Mesenchymal stem cell (in vitro differentiated cells and primary cell): ENCODE results near the gene CBFA2T2.

ENCODE experiments used
- DNase-seq: peaks from one replicate; pipeline ENCODE4 v3.0.0-alpha.2; 2013
- H2AFZ ChIP-seq: one replicate; pipeline ENCODE4 v1.6.1; 2013; ENCODE audit warnings: low read depth, mild to moderate bottlenecking, control low read depth, inconsistent platforms, low read length, moderate library complexity
- H2AK5ac ChIP-seq: 2 replicates; pipeline ENCODE4 v1.6.1; 2013; ENCODE audit warnings: low read length, moderate library complexity, mild to moderate bottlenecking, inconsistent platforms; ENCODE audit not compliant: severe bottlenecking
- H2BK120ac ChIP-seq: one replicate; pipeline ENCODE4 v1.6.1; 2013; ENCODE audit warnings: low read depth, mild to moderate bottlenecking, inconsistent platforms, low read length, moderate library complexity
- H2BK12ac ChIP-seq, 2 experiments: one replicate each; pipeline ENCODE4 v1.6.1; 2013; ENCODE audit warnings: inconsistent platforms in 2 of 2, low read length in 2 of 2, mild to moderate bottlenecking in 2 of 2, moderate library complexity in 2 of 2, control low read depth in 1 of 2
- H2BK15ac ChIP-seq: one replicate; pipeline ENCODE4 v1.6.1; 2013; ENCODE audit warnings: mild to moderate bottlenecking, low read depth, inconsistent platforms; ENCODE audit not compliant: poor library complexity, severe bottlenecking
- H2BK5ac ChIP-seq: 2 replicates; pipeline ENCODE4 v1.6.1; 2013; ENCODE audit warnings: low read depth, mild to moderate bottlenecking, low read length, control low read depth, inconsistent platforms; ENCODE audit not compliant: poor library complexity, severe bottlenecking
- H3K14ac ChIP-seq, 2 experiments: one replicate each; pipeline ENCODE4 v1.6.1; 2013; ENCODE audit warnings: inconsistent platforms in 2 of 2, low read length in 2 of 2, control low read depth in 1 of 2, mild to moderate bottlenecking in 1 of 2, moderate library complexity in 1 of 2
- H3K18ac ChIP-seq, 2 experiments: one replicate each; pipeline ENCODE4 v1.6.1; 2013; ENCODE audit warnings: inconsistent platforms in 2 of 2, low read length in 2 of 2, control low read depth in 1 of 2, low read depth in 1 of 2, mild to moderate bottlenecking in 1 of 2
- H3K23ac ChIP-seq, 2 experiments: one replicate each; pipeline ENCODE4 v1.6.1; 2013; ENCODE audit warnings: inconsistent platforms in 2 of 2, low read length in 2 of 2, mild to moderate bottlenecking in 2 of 2, moderate library complexity in 2 of 2, control low read depth in 1 of 2
- H3K27ac ChIP-seq: 2 replicates; pipeline ENCODE4 v1.5.1; 2013; ENCODE audit warnings: mild to moderate bottlenecking, moderate library complexity, low read length, control low read depth, inconsistent platforms; ENCODE audit not compliant: poor library complexity, severe bottlenecking
- H3K27me3 ChIP-seq, 2 experiments: 2 replicates each; pipeline versions ENCODE4 v1.6.1 to v1.7.0; 2013; ENCODE audit warnings: low read length in 2 of 2, mild to moderate bottlenecking in 2 of 2, moderate library complexity in 2 of 2, control low read depth in 1 of 2, inconsistent platforms in 1 of 2; ENCODE audit not compliant: control insufficient read depth in 1 of 2, insufficient read depth in 1 of 2
- H3K36me3 ChIP-seq, 2 experiments: 2 replicates each; pipeline versions ENCODE4 v1.6.1 to v1.7.0; 2013; ENCODE audit warnings: low read length in 2 of 2, control low read depth in 1 of 2, inconsistent platforms in 1 of 2, low read depth in 1 of 2, mild to moderate bottlenecking in 1 of 2; ENCODE audit not compliant: insufficient read depth in 2 of 2, control insufficient read depth in 1 of 2
- H3K4ac ChIP-seq, 2 experiments: one replicate each; pipeline ENCODE4 v1.6.1; 2013; ENCODE audit warnings: inconsistent platforms in 2 of 2, low read length in 2 of 2, mild to moderate bottlenecking in 2 of 2, moderate library complexity in 2 of 2, control low read depth in 1 of 2, low read depth in 1 of 2
- H3K4me1 ChIP-seq: 2 replicates; pipeline ENCODE4 v1.6.1; 2013; ENCODE audit warnings: low read depth, low read length, control low read depth; ENCODE audit not compliant: control insufficient read depth, insufficient read depth
- H3K4me2 ChIP-seq: 2 replicates; pipeline ENCODE4 v1.6.1; 2013; ENCODE audit warnings: low read length, mild to moderate bottlenecking, inconsistent platforms; ENCODE audit not compliant: poor library complexity, severe bottlenecking
- H3K4me3 ChIP-seq, 2 experiments: 2 replicates each; pipeline versions ENCODE4 v1.5.1 to v1.7.0; 2013; ENCODE audit warnings: low read length in 2 of 2, mild to moderate bottlenecking in 2 of 2, control low read depth in 1 of 2, low read depth in 1 of 2; ENCODE audit not compliant: insufficient read depth in 1 of 2
- H3K79me1 ChIP-seq: replicated peaks from 2 replicates; pipeline ENCODE4 v1.6.1; 2013; ENCODE audit warnings: mild to moderate bottlenecking, control low read depth, low read length, inconsistent platforms; ENCODE audit not compliant: poor library complexity, severe bottlenecking
- H3K9ac ChIP-seq: 2 replicates; pipeline ENCODE4 v1.7.0; 2013; ENCODE audit warnings: mild to moderate bottlenecking, low read length, moderate library complexity
- H3K9me3 ChIP-seq: 2 replicates; pipeline ENCODE4 v1.7.0; 2013; ENCODE audit warnings: mild to moderate bottlenecking, low read length; ENCODE audit not compliant: control insufficient read depth
- H4K8ac ChIP-seq: one replicate; pipeline ENCODE4 v1.6.1; 2013; ENCODE audit warnings: inconsistent platforms, mild to moderate bottlenecking, low read length, moderate library complexity
- H4K91ac ChIP-seq: one replicate; pipeline ENCODE4 v1.6.1; 2013; ENCODE audit warnings: mild to moderate bottlenecking, low read length, inconsistent platforms
- WGBS: methylation state at CpG from one replicate; pipeline ENCODE4 v1.1.7; 2013; ENCODE audit warnings: mixed read lengths; 5-methylcytosine and 5-hydroxymethylcytosine counted together

Gene CBFA2T2

GRCh38 chr20:33686984-33687366, 197.1 kb downstream of the CBFA2T2 start:
- peaks cover 11% of the 10 kb centered on the region for H3K79me1 ChIP-seq
- no peak overlapping the region for H3K9ac ChIP-seq
- H2BK12ac ChIP-seq = peak overlapping the region; percentile 27 to 44
- peak overlapping the region; percentile 78 for H4K8ac ChIP-seq
- H3K4ac ChIP-seq = peak overlapping the region in 1 of 2 experiments; percentile 19
- peak overlapping the region; percentile 6 for H2BK15ac ChIP-seq
- 81% methylated on average over 13 of the region's 14 CpGs for WGBS
- peak overlapping the region in 1 of 2 experiments; percentile 76 for H3K4me3 ChIP-seq
- H3K36me3 ChIP-seq = no peaks in the 10 kb centered on the region
- H4K91ac ChIP-seq = no peak overlapping the region
- H2AFZ ChIP-seq = peak overlapping the region; percentile 30
- no peak for DNase-seq
- H3K18ac ChIP-seq = peak overlapping the region; percentile 16 to 82
- H3K27ac ChIP-seq = no peak overlapping the region
- H3K4me2 ChIP-seq = peak overlapping the region; percentile 81
- no peak overlapping the region for H3K14ac ChIP-seq
- H2BK120ac ChIP-seq = no peak overlapping the region
- no peaks in the 10 kb centered on the region for H3K27me3 ChIP-seq
- no peak overlapping the region for H3K23ac ChIP-seq
- H2AK5ac ChIP-seq = no peak overlapping the region
- no peaks in the 10 kb centered on the region for H3K9me3 ChIP-seq
- no peak overlapping the region for H2BK5ac ChIP-seq
- peaks cover 21% of the 10 kb centered on the region for H3K4me1 ChIP-seq

- H3K9me3 ChIP-seq = no peaks in the 10 kb centered on the region
- no peaks in the 10 kb centered on the region for H3K27me3 ChIP-seq
- peak overlapping the region; percentile 6 for H2BK15ac ChIP-seq
- H3K4me2 ChIP-seq = no peak overlapping the region
- no peak overlapping the region for H4K91ac ChIP-seq
- 73% methylated on average over 8 of the region's 8 CpGs for WGBS
- peak; percentile 63 for DNase-seq
- peaks cover 21% of the 10 kb centered on the region for H3K4me1 ChIP-seq
- H3K14ac ChIP-seq = no peak overlapping the region
- no peak overlapping the region for H3K4me3 ChIP-seq
- no peak overlapping the region for H2BK5ac ChIP-seq
- no peaks in the 10 kb centered on the region for H3K36me3 ChIP-seq
- no peak overlapping the region for H2AFZ ChIP-seq
- H3K4ac ChIP-seq = no peak overlapping the region
- peaks cover 8% of the 10 kb centered on the region for H3K79me1 ChIP-seq
- H3K18ac ChIP-seq = no peak overlapping the region
- no peak overlapping the region for H3K27ac ChIP-seq
- H2AK5ac ChIP-seq = no peak overlapping the region
- peak overlapping the region; percentile 35 for H4K8ac ChIP-seq
- H2BK120ac ChIP-seq = no peak overlapping the region
- peak overlapping the region in 1 of 2 experiments; percentile 34 for H2BK12ac ChIP-seq
- no peak overlapping the region for H3K23ac ChIP-seq
- H3K9ac ChIP-seq = peak overlapping the region; percentile 54
Measured at GRCh38 chr20:33687370-33687915, 197.5 kb downstream of the CBFA2T2 start.

GRCh38 chr20:33687993-33688937, 198.4 kb downstream of the CBFA2T2 start:
- peaks cover 8% of the 10 kb centered on the region for H3K79me1 ChIP-seq
- DNase-seq = peak; percentile 13
- no peak overlapping the region for H3K4me3 ChIP-seq
- no peak overlapping the region for H2AK5ac ChIP-seq
- H2BK5ac ChIP-seq = no peak overlapping the region
- H2AFZ ChIP-seq = no peak overlapping the region
- no peak overlapping the region for H3K23ac ChIP-seq
- H3K4me1 ChIP-seq = peaks cover 21% of the 10 kb centered on the region
- peak overlapping the region; percentile 54 for H3K9ac ChIP-seq
- H3K9me3 ChIP-seq = no peaks in the 10 kb centered on the region
- H3K18ac ChIP-seq = no peak overlapping the region
- H2BK15ac ChIP-seq = peak overlapping the region; percentile 55
- no peak overlapping the region for H3K4ac ChIP-seq
- no peak overlapping the region for H2BK120ac ChIP-seq
- peak overlapping the region in 1 of 2 experiments; percentile 38 for H2BK12ac ChIP-seq
- H3K27me3 ChIP-seq = no peaks in the 10 kb centered on the region
- no peak overlapping the region for H3K14ac ChIP-seq
- no peak overlapping the region for H4K8ac ChIP-seq
- H3K27ac ChIP-seq = no peak overlapping the region
- 96% methylated on average over 3 of the region's 3 CpGs for WGBS
- no peaks in the 10 kb centered on the region for H3K36me3 ChIP-seq
- H3K4me2 ChIP-seq = no peak overlapping the region
- no peak overlapping the region for H4K91ac ChIP-seq

- no peak overlapping the region for H3K18ac ChIP-seq
- no peak overlapping the region for H2BK120ac ChIP-seq
- no peak overlapping the region for H3K23ac ChIP-seq
- no peak overlapping the region for H3K4me3 ChIP-seq
- no peak for DNase-seq
- no peaks in the 10 kb centered on the region for H3K36me3 ChIP-seq
- H4K8ac ChIP-seq = no peak overlapping the region
- H2AFZ ChIP-seq = no peak overlapping the region
- no peak overlapping the region for H3K14ac ChIP-seq
- no peak overlapping the region for H2AK5ac ChIP-seq
- no peak overlapping the region for H3K9ac ChIP-seq
- H3K27me3 ChIP-seq = no peaks in the 10 kb centered on the region
- H3K4me1 ChIP-seq = peaks cover 25% of the 10 kb centered on the region
- no peak overlapping the region for H3K4me2 ChIP-seq
- no peak overlapping the region for H2BK5ac ChIP-seq
- H3K4ac ChIP-seq = peak overlapping the region in 1 of 2 experiments; percentile 29
- no peaks in the 10 kb centered on the region for H3K9me3 ChIP-seq
- H3K79me1 ChIP-seq = peaks cover 5% of the 10 kb centered on the region
- no peak overlapping the region for H3K27ac ChIP-seq
- no peak overlapping the region for H2BK12ac ChIP-seq
- peak overlapping the region; percentile 55 for H2BK15ac ChIP-seq
- 86% methylated on average over 3 of the region's 3 CpGs for WGBS
- no peak overlapping the region for H4K91ac ChIP-seq
Measured at GRCh38 chr20:33688938-33689424, 199.1 kb downstream of the CBFA2T2 start.
